ENCODE results near the gene SNX6.
"Not testable (repeated sequence)": the region's sequence is repeated elsewhere in the genome, so short reads cannot be mapped to it uniquely, and the experiment has no call there.

SNX6 gene

GRCh38 chr14:34562776-34563150, 67.2 kb downstream of the SNX6 start:
- no peak for DNase-seq (ENCODE audit: low spot score)

- DNase-seq (ENCODE audit: low spot score): not testable (repeated sequence)
These were observed 67.7 kb downstream of the SNX6 start for GRCh38 chr14:34562037-34562775.

- DNase-seq (ENCODE audit: low spot score): not testable (repeated sequence)
These were observed 73.5 kb downstream of the SNX6 start for GRCh38 chr14:34556498-34556829.

- DNase-seq (ENCODE audit: low spot score): not testable (repeated sequence)
These were observed 74.1 kb downstream of the SNX6 start for GRCh38 chr14:34555583-34556497.

- DNase-seq (ENCODE audit: low spot score): peak; percentile 52
These were observed 75.3 kb downstream of the SNX6 start for GRCh38 chr14:34554540-34555250.

- not testable (repeated sequence) for DNase-seq (ENCODE audit: low spot score)
These were observed 80.5 kb downstream of the SNX6 start for GRCh38 chr14:34549276-34549966.

GRCh38 chr14:34548472-34548981, 81.4 kb downstream of the SNX6 start:
- no peak for DNase-seq (ENCODE audit: low spot score)

GRCh38 chr14:34547136-34547520, 82.8 kb downstream of the SNX6 start:
- DNase-seq (ENCODE audit: low spot score): not testable (repeated sequence)

GRCh38 chr14:34546272-34547135, 83.4 kb downstream of the SNX6 start:
- DNase-seq (ENCODE audit: low spot score): not testable (repeated sequence)

- DNase-seq (ENCODE audit: low spot score): not testable (repeated sequence)
These were observed 89.5 kb downstream of the SNX6 start for GRCh38 chr14:34540181-34541059.

GRCh38 chr14:34539407-34540180, 90.4 kb downstream of the SNX6 start, which contains the start of gene EAPP:
Gene EAPP, minus strand, starts transcription at chr14:34539701. Its CDS starts 73 bp downstream, at chr14:34539628.
- peak; percentile 98 for DNase-seq (ENCODE audit: low spot score)

GRCh38 chr14:34538871-34539406, 91.0 kb downstream of the SNX6 start:
- DNase-seq (ENCODE audit: low spot score): no peak

- not testable (repeated sequence) for DNase-seq (ENCODE audit: low spot score)
These were observed 91.9 kb downstream of the SNX6 start for GRCh38 chr14:34538096-34538495.

GRCh38 chr14:34537677-34538009, 92.3 kb downstream of the SNX6 start:
- DNase-seq (ENCODE audit: low spot score): no peak

- DNase-seq (ENCODE audit: low spot score): no peak
These were observed 92.8 kb downstream of the SNX6 start for GRCh38 chr14:34536951-34537676.

GRCh38 chr14:34527591-34527990, 102.4 kb downstream of the SNX6 start:
- DNase-seq (ENCODE audit: low spot score): no peak

- DNase-seq (ENCODE audit: low spot score): not testable (repeated sequence)
These were observed 105.7 kb downstream of the SNX6 start for GRCh38 chr14:34524216-34524615.

- peak; percentile 67 for DNase-seq (ENCODE audit: low spot score)
These were observed 107.5 kb downstream of the SNX6 start for GRCh38 chr14:34522496-34522895.
